22Rv1 (cell line): ENCODE measurements around the gene SPANXN4.

Experiments
- CTCF ChIP-seq: fragments of 450-650 bp; IDR thresholded peaks from 2 replicates; pipeline ENCODE4 v1.5.1; 2017; ENCODE audit warnings: mild to moderate bottlenecking
- ZFX ChIP-seq: fragments of 450-650 bp; IDR thresholded peaks from 2 replicates; pipeline ENCODE4 v1.6.1; 2017; ENCODE audit warnings: antibody characterized with exemption, borderline replicate concordance

GRCh38 chrX:142977128-142977914 lies 48.4 kb upstream of the SPANXN4 start:
- TF ChIP-seq CTCF (no peak), ZFX (no peak)
